H9 (cell line): ENCODE results near the gene RBPJL. TPM values are rescaled to one million over a fixed set of nuclear protein-coding genes. Genes with fewer than 3 reads are reported as not detected.

Experiments used
- DNase-seq: peaks from one replicate; pipeline ENCODE4 v3.0.0-alpha.2; 2017
- H2AFZ ChIP-seq: one replicate; pipeline ENCODE4 v1.6.1; 2013; ENCODE audit warnings: mild to moderate bottlenecking, low read length, control low read depth, moderate library complexity
- H2AK5ac ChIP-seq: 2 replicates; pipeline ENCODE4 v1.6.1; 2013; ENCODE audit warnings: low read length, control low read depth, mixed read lengths; ENCODE audit not compliant: insufficient read length
- H2BK120ac ChIP-seq: one replicate; pipeline ENCODE4 v1.6.1; 2013; ENCODE audit warnings: low read depth, mild to moderate bottlenecking, low read length, control low read depth, inconsistent platforms; ENCODE audit not compliant: poor library complexity, severe bottlenecking
- H2BK12ac ChIP-seq: 2 replicates; pipeline ENCODE4 v1.6.1; 2013; ENCODE audit warnings: low read length, control low read depth, mixed read lengths, low read depth; ENCODE audit not compliant: insufficient read length
- H2BK15ac ChIP-seq: 2 replicates; pipeline ENCODE4 v1.6.1; 2013; ENCODE audit warnings: low read depth, low read length, control low read depth
- H2BK20ac ChIP-seq: one replicate; pipeline ENCODE4 v1.6.1; 2013; ENCODE audit warnings: low read depth, mild to moderate bottlenecking, low read length, control low read depth, inconsistent platforms; ENCODE audit not compliant: poor library complexity, severe bottlenecking
- H2BK5ac ChIP-seq: 2 replicates; pipeline ENCODE4 v1.6.1; 2013; ENCODE audit warnings: low read length, control low read depth, mixed read lengths; ENCODE audit not compliant: insufficient read length
- H3K14ac ChIP-seq: 2 replicates; pipeline ENCODE4 v1.6.1; 2013; ENCODE audit warnings: low read length, control low read depth; ENCODE audit not compliant: insufficient read depth
- H3K18ac ChIP-seq: 2 replicates; pipeline ENCODE4 v1.6.1; 2013; ENCODE audit warnings: low read depth, mild to moderate bottlenecking, mixed read lengths, low read length, control low read depth; ENCODE audit not compliant: insufficient read length
- H3K23ac ChIP-seq: 2 replicates; pipeline ENCODE4 v1.6.1; 2013; ENCODE audit warnings: low read length, control low read depth, mixed read lengths, low read depth; ENCODE audit not compliant: insufficient read length
- H3K23me2 ChIP-seq: 2 replicates; pipeline ENCODE4 v1.6.1; 2013; ENCODE audit warnings: low read depth, mild to moderate bottlenecking, mixed read lengths, low read length, control low read depth; ENCODE audit not compliant: insufficient read length, poor library complexity, severe bottlenecking
- H3K27ac ChIP-seq: 2 replicates; pipeline ENCODE4 v1.5.1; 2013; ENCODE audit warnings: low read length, control low read depth, mixed read lengths, low read depth; ENCODE audit not compliant: insufficient read length
- H3K27me3 ChIP-seq: 2 replicates; pipeline ENCODE4 v1.6.1; 2013; ENCODE audit warnings: low read length, control low read depth, inconsistent platforms; ENCODE audit not compliant: insufficient read depth
- H3K4ac ChIP-seq: 2 replicates; pipeline ENCODE4 v1.6.1; 2013; ENCODE audit warnings: low read depth, mild to moderate bottlenecking, control low read depth, inconsistent platforms, low read length, moderate library complexity
- H3K4me1 ChIP-seq: 2 replicates; pipeline ENCODE4 v1.6.1; 2013; ENCODE audit warnings: low read length, control low read depth, inconsistent platforms; ENCODE audit not compliant: insufficient read depth
- H3K4me2 ChIP-seq: 2 replicates; pipeline ENCODE4 v1.6.1; 2013; ENCODE audit warnings: low read length, control low read depth, mixed read lengths; ENCODE audit not compliant: insufficient read length, insufficient read depth
- H3K56ac ChIP-seq: 2 replicates; pipeline ENCODE4 v1.6.1; 2013; ENCODE audit warnings: low read depth, mild to moderate bottlenecking, mixed read lengths, low read length, control low read depth; ENCODE audit not compliant: insufficient read length
- H3K79me1 ChIP-seq: 2 replicates; pipeline ENCODE4 v1.6.1; 2013; ENCODE audit warnings: low read depth, mild to moderate bottlenecking, moderate library complexity, low read length, control low read depth, inconsistent platforms; ENCODE audit not compliant: insufficient read depth, poor library complexity, severe bottlenecking
- H3K79me2 ChIP-seq: 2 replicates; pipeline ENCODE4 v1.6.1; 2013; ENCODE audit warnings: low read length, control low read depth, inconsistent platforms; ENCODE audit not compliant: insufficient read depth
- H3K9ac ChIP-seq: 2 replicates; pipeline ENCODE4 v1.6.1; 2013; ENCODE audit warnings: low read length, control low read depth, mixed read lengths; ENCODE audit not compliant: insufficient read length; ENCODE audit errors: extremely low read depth
- H3K9me3 ChIP-seq: one replicate; pipeline ENCODE4 v1.6.1; 2013; ENCODE audit warnings: low read depth, low read length, inconsistent platforms; ENCODE audit not compliant: control insufficient read depth
- H3T11ph ChIP-seq: one replicate; pipeline ENCODE4 v1.6.1; 2013; ENCODE audit warnings: mild to moderate bottlenecking, low read length, control low read depth, inconsistent platforms
- H4K20me1 ChIP-seq: one replicate; pipeline ENCODE4 v1.6.1; 2013; ENCODE audit not compliant: control insufficient read depth, insufficient read length, insufficient read depth
- H4K5ac ChIP-seq: 2 replicates; pipeline ENCODE4 v1.6.1; 2013; ENCODE audit warnings: low read depth, mild to moderate bottlenecking, mixed read lengths, low read length, control low read depth; ENCODE audit not compliant: insufficient read length
- H4K8ac ChIP-seq: replicated peaks from 2 replicates; pipeline ENCODE4 v1.6.1; 2013; ENCODE audit warnings: low read length, control low read depth, mixed read lengths, low read depth; ENCODE audit not compliant: insufficient read length
- H4K91ac ChIP-seq: 2 replicates; pipeline ENCODE4 v1.6.1; 2013; ENCODE audit warnings: low read depth, mild to moderate bottlenecking, moderate library complexity, mixed read lengths, low read length, control low read depth; ENCODE audit not compliant: insufficient read length
- H3K27ac Mint-ChIP-seq, 3 experiments: 2 replicates in 2 of 3; 3 replicates in 1 of 3; pipeline ENCODE4 v1.8.0; 2020 to 2021; ENCODE audit warnings: mixed read lengths in 3 of 3, mild to moderate bottlenecking in 1 of 3, moderate library complexity in 1 of 3
- H3K27me3 Mint-ChIP-seq: 2 replicates; pipeline ENCODE4 v1.8.0; 2021; ENCODE audit warnings: low read depth, mild to moderate bottlenecking, moderate library complexity, mixed read lengths
- H3K36me3 Mint-ChIP-seq, 3 experiments: 2 replicates in 2 of 3; 3 replicates in 1 of 3; pipeline ENCODE4 v1.8.0; 2020 to 2021; ENCODE audit warnings: low read depth in 3 of 3, mixed read lengths in 3 of 3; ENCODE audit not compliant: insufficient read depth in 1 of 3
- H3K4me1 Mint-ChIP-seq, 2 experiments: 2 replicates each; pipeline ENCODE4 v1.8.0; 2020; ENCODE audit warnings: mixed read lengths in 2 of 2
- H3K4me3 Mint-ChIP-seq, 2 experiments: 2 replicates in 1 of 2; 3 replicates in 1 of 2; pipeline ENCODE4 v1.8.0; 2020 to 2021; ENCODE audit warnings: mild to moderate bottlenecking in 2 of 2, mixed read lengths in 2 of 2, moderate library complexity in 1 of 2
- H3K9me3 Mint-ChIP-seq, 2 experiments: 2 replicates in 1 of 2; 3 replicates in 1 of 2; pipeline ENCODE4 v1.8.0; 2020; ENCODE audit warnings: mild to moderate bottlenecking in 2 of 2, mixed read lengths in 2 of 2, moderate library complexity in 1 of 2
- CTCF ChIP-seq: fragments of 200-600 bp; sonication (generic); conservative IDR thresholded peaks from 3 replicates; pipeline ENCODE4 v1.8.0; 2021; ENCODE audit warnings: antibody characterized with exemption, mild to moderate bottlenecking
- WGBS: extraction: QIAGEN DNeasy Blood & Tissue Kit; methylation state at CpG from one replicate; pipeline ENCODE4 v1.1.7; 2013; ENCODE audit warnings: missing lambda C conversion rate, low lambda C conversion rate, mixed read lengths; ENCODE audit not compliant: insufficient read length; ENCODE audit errors: extremely low coverage; 5-methylcytosine and 5-hydroxymethylcytosine counted together
- total RNA-seq: library from RNA; stranded (reverse); gene quantifications from 2 replicates; pipeline ENCODE4 v1.2.1, GENCODE V29; 2021

RBPJL gene
- total RNA-seq, 1 experiment from 2014 or later = 0.28 TPM

GRCh38 chr20:45303586-45304463 is 2.8 kb upstream of the RBPJL start:
- Histone ChIP-seq H3K23ac (no peak overlapping the region), H3K27ac (no peak overlapping the region), H3K56ac (no peak overlapping the region), H3K4me2 (no peak overlapping the region), H4K5ac (no peak overlapping the region), H2BK120ac (no peak overlapping the region), H3K4ac (no peak overlapping the region), H3K79me1 (no peaks in the 10 kb centered on the region), H3K14ac (no peak overlapping the region), H3K79me2 (no peaks in the 10 kb centered on the region), H3K18ac (no peak overlapping the region), H3K4me1 (no peaks in the 10 kb centered on the region), H4K8ac (no peak overlapping the region), H2AK5ac (no peak overlapping the region), H4K91ac (no peak overlapping the region), H3K27me3 (no peaks in the 10 kb centered on the region), H4K20me1 (no peaks in the 10 kb centered on the region), H3K9ac (no peak overlapping the region), H2AFZ (no peak overlapping the region), H2BK15ac (no peak overlapping the region), H3K9me3 (no peaks in the 10 kb centered on the region), H2BK5ac (no peak overlapping the region), H2BK20ac (no peak overlapping the region), H2BK12ac (no peak overlapping the region), H3K23me2 (peaks cover 2% of the 10 kb centered on the region), H3T11ph (no peak overlapping the region)
- Mint-ChIP-seq H3K4me1 (peaks cover 14 to 26% of the 10 kb centered on the region in 2 experiments), H3K36me3 (no peaks in the 10 kb centered on the region), H3K27ac (no peak overlapping the region; a peak in 1 of 7 replicates), H3K9me3 (no peaks in the 10 kb centered on the region; a peak in 1 of 5 replicates), H3K4me3 (no peak overlapping the region), H3K27me3 (peaks cover 14% of the 10 kb centered on the region)
- no CpG with 5 or more reads among the region's 47 CpGs for whole genome bisulfite sequencing
- TF ChIP-seq CTCF = no peak
- no peak for DNase-seq
